GM21717 (cell line): ENCODE measurements around the gene STATH.
"Not testable (repeated sequence)": the region's sequence is repeated elsewhere in the genome, so short reads cannot be mapped to it uniquely, and the experiment has no call there.

Experiments
- ATAC-seq: cut with Tn5 transposase; IDR thresholded peaks from one replicate; pipeline ENCODE4 v1.9.1; 2021; ENCODE audit warnings: mild to moderate bottlenecking, moderate library complexity; ENCODE audit not compliant: unreplicated experiment

The STATH gene

GRCh38 chr4:69995526-69996016 lies at the start of gene STATH:
Gene STATH (plus strand): TSS chr4:69995966. CDS start chr4:69998438, 2,472 bp downstream.
- ATAC-seq: no peak

GRCh38 chr4:69951602-69952001 lies 44.2 kb upstream of the STATH start:
- ATAC-seq: no peak

- no peak for ATAC-seq
Observed at GRCh38 chr4:69957209-69957608, 38.6 kb upstream of the STATH start.

- ATAC-seq: no peak
Observed at GRCh38 chr4:69965628-69966027, 30.1 kb upstream of the STATH start, which contains the start of gene CSN2. Gene CSN2 (minus strand): TSS chr4:69965728. CDS start chr4:69960995, 4,733 bp downstream.

GRCh38 chr4:69970071-69970470 lies 25.7 kb upstream of the STATH start:
- ATAC-seq: no peak

- ATAC-seq: no peak
Observed at GRCh38 chr4:69974631-69975030, 21.1 kb upstream of the STATH start.

GRCh38 chr4:69977582-69977981 lies 18.2 kb upstream of the STATH start:
- ATAC-seq: no peak

GRCh38 chr4:69984030-69984443 lies 11.7 kb upstream of the STATH start:
- ATAC-seq: peak; percentile 81

GRCh38 chr4:69986663-69987062 lies 9.1 kb upstream of the STATH start:
- no peak for ATAC-seq

- no peak for ATAC-seq
Observed at GRCh38 chr4:69991016-69991415, 4.8 kb upstream of the STATH start.

- no peak for ATAC-seq
Observed at GRCh38 chr4:69994782-69995181, 984 bp upstream of the STATH start.

- ATAC-seq: no peak
Observed at GRCh38 chr4:69999420-69999819, 3.7 kb downstream of the STATH start.

GRCh38 chr4:70000711-70001110 lies 4.9 kb downstream of the STATH start:
- ATAC-seq: no peak

GRCh38 chr4:70002507-70002906 lies 6.7 kb downstream of the STATH start:
- no peak for ATAC-seq

GRCh38 chr4:70008771-70009170 lies 13.0 kb downstream of the STATH start:
- ATAC-seq: no peak

- not testable (repeated sequence) for ATAC-seq
Observed at GRCh38 chr4:70019006-70019405, 23.2 kb downstream of the STATH start.

GRCh38 chr4:70023218-70023617 lies 27.5 kb downstream of the STATH start:
- no peak for ATAC-seq

- ATAC-seq: no peak
Observed at GRCh38 chr4:70027011-70027410, 31.2 kb downstream of the STATH start.

GRCh38 chr4:70028159-70028558 lies 32.4 kb downstream of the STATH start, which contains the start of gene HTN3:
Gene HTN3 (plus strand): TSS chr4:70028459. CDS start chr4:70030741, 2,282 bp downstream.
- not testable (repeated sequence) for ATAC-seq

GRCh38 chr4:70037559-70037958 lies 41.8 kb downstream of the STATH start:
- ATAC-seq: not testable (repeated sequence)

GRCh38 chr4:70039928-70040327 lies 44.2 kb downstream of the STATH start:
- ATAC-seq: not testable (repeated sequence)

GRCh38 chr4:70041652-70042286 lies 46.0 kb downstream of the STATH start:
- ATAC-seq: no peak

- not testable (repeated sequence) for ATAC-seq
Observed at GRCh38 chr4:70050138-70050537, 54.4 kb downstream of the STATH start, which contains the start of gene HTN1. Gene HTN1 (plus strand): TSS chr4:70050438. CDS start chr4:70053077, 2,639 bp downstream.
